Activated naive CD4-positive, alpha-beta T cell treated with anti-CD3 and anti-CD28 coated beads, Interleukin-2, amount 50 U/mL, for 24 hours (primary cell): Measurements from ENCODE around the gene LMO7.
"Not testable (repeated sequence)": the region's sequence is repeated elsewhere in the genome, so short reads cannot be mapped to it uniquely, and the experiment has no call there.

Experiments
- H3K27ac Mint-ChIP-seq: one replicate; pipeline ENCODE4 v1.8.0; 2021; ENCODE audit warnings: mild to moderate bottlenecking, mixed read lengths
- H3K27me3 Mint-ChIP-seq: one replicate; pipeline ENCODE4 v1.8.0; 2021; ENCODE audit warnings: mixed read lengths
- H3K36me3 Mint-ChIP-seq: one replicate; pipeline ENCODE4 v1.8.0; 2021; ENCODE audit warnings: mixed read lengths
- H3K4me1 Mint-ChIP-seq: one replicate; pipeline ENCODE4 v1.8.0; 2021; ENCODE audit warnings: mixed read lengths
- H3K4me3 Mint-ChIP-seq: one replicate; pipeline ENCODE4 v1.8.0; 2021; ENCODE audit warnings: mild to moderate bottlenecking, mixed read lengths
- H3K9me3 Mint-ChIP-seq: one replicate; pipeline ENCODE4 v1.8.0; 2021; ENCODE audit warnings: mixed read lengths

LMO7 gene

GRCh38 chr13:75736173-75736572, 100.0 kb downstream of the LMO7 start:
- Mint-ChIP-seq H3K27ac (no peak overlapping the region), H3K9me3 (no peaks in the 10 kb centered on the region), H3K4me3 (no peak overlapping the region), H3K36me3 (peaks cover 12% of the 10 kb centered on the region), H3K27me3 (no peaks in the 10 kb centered on the region), H3K4me1 (peaks cover 16% of the 10 kb centered on the region)

GRCh38 chr13:75738841-75739240, 102.7 kb downstream of the LMO7 start:
- H3K4me3 Mint-ChIP-seq, result no peak overlapping the region
- no peak overlapping the region for H3K27ac Mint-ChIP-seq
- peaks cover 11% of the 10 kb centered on the region for H3K9me3 Mint-ChIP-seq
- H3K27me3 Mint-ChIP-seq, result no peaks in the 10 kb centered on the region
- peaks cover 4% of the 10 kb centered on the region for H3K36me3 Mint-ChIP-seq
- peaks cover 16% of the 10 kb centered on the region for H3K4me1 Mint-ChIP-seq

- peaks cover 2% of the 10 kb centered on the region for H3K36me3 Mint-ChIP-seq
- H3K4me3 Mint-ChIP-seq, result no peak overlapping the region
- H3K9me3 Mint-ChIP-seq, result peaks cover 11% of the 10 kb centered on the region
- peaks cover 16% of the 10 kb centered on the region for H3K4me1 Mint-ChIP-seq
- H3K27me3 Mint-ChIP-seq, result no peaks in the 10 kb centered on the region
- no peak overlapping the region for H3K27ac Mint-ChIP-seq
Observed at GRCh38 chr13:75739244-75739868, 103.2 kb downstream of the LMO7 start.

- H3K9me3 Mint-ChIP-seq, result peaks cover 11% of the 10 kb centered on the region
- H3K4me1 Mint-ChIP-seq, result peaks cover 16% of the 10 kb centered on the region
- H3K4me3 Mint-ChIP-seq, result no peak overlapping the region
- no peak overlapping the region for H3K27ac Mint-ChIP-seq
- no peaks in the 10 kb centered on the region for H3K27me3 Mint-ChIP-seq
- peaks cover 2% of the 10 kb centered on the region for H3K36me3 Mint-ChIP-seq
Observed at GRCh38 chr13:75740031-75740430, 103.9 kb downstream of the LMO7 start.

- peaks cover 16% of the 10 kb centered on the region for H3K4me1 Mint-ChIP-seq
- H3K36me3 Mint-ChIP-seq, H3K4me3 Mint-ChIP-seq, H3K27me3 Mint-ChIP-seq, H3K27ac Mint-ChIP-seq: not testable (repeated sequence)
- H3K9me3 Mint-ChIP-seq, result peaks cover 11% of the 10 kb centered on the region
Observed at GRCh38 chr13:75743072-75743471, 106.9 kb downstream of the LMO7 start.

GRCh38 chr13:75744127-75744526, 108.0 kb downstream of the LMO7 start:
- no peaks in the 10 kb centered on the region for H3K27me3 Mint-ChIP-seq
- peaks cover 11% of the 10 kb centered on the region for H3K9me3 Mint-ChIP-seq
- H3K27ac Mint-ChIP-seq, result no peak overlapping the region
- H3K4me1 Mint-ChIP-seq, result peaks cover 8% of the 10 kb centered on the region
- H3K36me3 Mint-ChIP-seq, result peaks cover 1% of the 10 kb centered on the region
- no peak overlapping the region for H3K4me3 Mint-ChIP-seq

GRCh38 chr13:75745387-75745786, 109.3 kb downstream of the LMO7 start:
- Mint-ChIP-seq H3K36me3 (peaks cover 1% of the 10 kb centered on the region), H3K27ac (no peak overlapping the region), H3K4me1 (no peaks in the 10 kb centered on the region), H3K27me3 (no peaks in the 10 kb centered on the region), H3K9me3 (peaks cover 11% of the 10 kb centered on the region), H3K4me3 (no peak overlapping the region)

- H3K27ac Mint-ChIP-seq, result no peak overlapping the region
- H3K4me3 Mint-ChIP-seq, result no peak overlapping the region
- peaks cover 13% of the 10 kb centered on the region for H3K9me3 Mint-ChIP-seq
Observed at GRCh38 chr13:75748874-75749273, 112.7 kb downstream of the LMO7 start.

GRCh38 chr13:75749407-75749806, 113.3 kb downstream of the LMO7 start:
- Mint-ChIP-seq H3K4me3 (no peak overlapping the region), H3K4me1 (no peaks in the 10 kb centered on the region), H3K9me3 (peaks cover 18% of the 10 kb centered on the region), H3K27ac (no peak overlapping the region), H3K36me3 (peaks cover 8% of the 10 kb centered on the region), H3K27me3 (no peaks in the 10 kb centered on the region)

More at GRCh38 chr13:75748874-75749273, 112.7 kb downstream of the LMO7 start:
- Mint-ChIP-seq H3K4me1 (no peaks in the 10 kb centered on the region), H3K27me3 (no peaks in the 10 kb centered on the region), H3K36me3 (peaks cover 4% of the 10 kb centered on the region)

GRCh38 chr13:75751350-75751749, 115.2 kb downstream of the LMO7 start:
- Mint-ChIP-seq H3K9me3 (peaks cover 18% of the 10 kb centered on the region), H3K27me3 (no peaks in the 10 kb centered on the region), H3K4me3 (no peak overlapping the region), H3K36me3 (peaks cover 6% of the 10 kb centered on the region), H3K4me1 (peaks cover 9% of the 10 kb centered on the region), H3K27ac (no peak overlapping the region)

- peaks cover 6% of the 10 kb centered on the region for H3K36me3 Mint-ChIP-seq
- H3K27me3 Mint-ChIP-seq, result no peaks in the 10 kb centered on the region
- H3K27ac Mint-ChIP-seq, result no peak overlapping the region
- peaks cover 18% of the 10 kb centered on the region for H3K9me3 Mint-ChIP-seq
- no peak overlapping the region for H3K4me3 Mint-ChIP-seq
- H3K4me1 Mint-ChIP-seq, result peaks cover 22% of the 10 kb centered on the region
Observed at GRCh38 chr13:75752826-75753225, 116.7 kb downstream of the LMO7 start.

GRCh38 chr13:75754936-75755335, 118.8 kb downstream of the LMO7 start:
- peaks cover 18% of the 10 kb centered on the region for H3K9me3 Mint-ChIP-seq
- peaks cover 36% of the 10 kb centered on the region for H3K4me1 Mint-ChIP-seq
- H3K27ac Mint-ChIP-seq, result no peak overlapping the region
- H3K27me3 Mint-ChIP-seq, result no peaks in the 10 kb centered on the region
- H3K4me3 Mint-ChIP-seq, result no peak overlapping the region
- peaks cover 6% of the 10 kb centered on the region for H3K36me3 Mint-ChIP-seq

- Mint-ChIP-seq H3K27ac (peak overlapping the region; percentile 26), H3K4me1 (peaks cover 53% of the 10 kb centered on the region)
Observed at GRCh38 chr13:75757336-75757735, 121.2 kb downstream of the LMO7 start.

GRCh38 chr13:75759531-75759930, 123.4 kb downstream of the LMO7 start:
- Mint-ChIP-seq H3K4me1 (peaks cover 74% of the 10 kb centered on the region), H3K4me3 (no peak overlapping the region), H3K9me3 (no peaks in the 10 kb centered on the region), H3K36me3 (peaks cover 3% of the 10 kb centered on the region), H3K27me3 (no peaks in the 10 kb centered on the region), H3K27ac (no peak overlapping the region)

More at GRCh38 chr13:75757336-75757735, 121.2 kb downstream of the LMO7 start:
- Mint-ChIP-seq H3K36me3 (peaks cover 6% of the 10 kb centered on the region), H3K4me3 (no peak overlapping the region), H3K9me3 (peaks cover 18% of the 10 kb centered on the region), H3K27me3 (no peaks in the 10 kb centered on the region)

- Mint-ChIP-seq H3K27me3 (no peaks in the 10 kb centered on the region), H3K9me3 (no peaks in the 10 kb centered on the region)
Observed at GRCh38 chr13:75760131-75761021, 124.2 kb downstream of the LMO7 start.

GRCh38 chr13:75761369-75761768, 125.2 kb downstream of the LMO7 start:
- Mint-ChIP-seq H3K36me3 (peaks cover 6% of the 10 kb centered on the region), H3K4me1 (peaks cover 80% of the 10 kb centered on the region), H3K27ac (peak overlapping the region; percentile 92), H3K9me3 (no peaks in the 10 kb centered on the region), H3K27me3 (no peaks in the 10 kb centered on the region), H3K4me3 (peak overlapping the region; percentile 88)

More at GRCh38 chr13:75760131-75761021, 124.2 kb downstream of the LMO7 start:
- Mint-ChIP-seq H3K4me3 (peak overlapping the region; percentile 88), H3K27ac (peak overlapping the region; percentile 92), H3K4me1 (peaks cover 80% of the 10 kb centered on the region), H3K36me3 (peaks cover 3% of the 10 kb centered on the region)
